CD4-positive, alpha-beta T cell (primary cell): ENCODE results near the gene STK32C. TPM values are rescaled to one million over a fixed set of nuclear protein-coding genes. Genes with fewer than 3 reads are reported as not detected.

ENCODE experiments used
- ATAC-seq: fragments of 200-7000 bp; cut with Tn5 transposase; one replicate; pipeline ENCODE4 v1.10.0; 2022; ENCODE audit warnings: mild to moderate bottlenecking; ENCODE audit not compliant: poor library complexity
- CTCF ChIA-PET: fragments of 350-600 bp; sonication (Branson Sonifier 250); formaldehyde crosslinking; loops from one replicate; lab custom pipeline; 2021; ENCODE audit warnings: antibody characterized with exemption, inconsistent platforms; lab: Charles Lee
- POLR2A ChIA-PET: fragments of 350-600 bp; sonication (Branson Sonifier 250); formaldehyde crosslinking; loops from one replicate; lab custom pipeline; 2021; ENCODE audit warnings: antibody characterized with exemption, inconsistent platforms; lab: Charles Lee
- DNase-seq, 14 experiments: peaks; one replicate each; pipeline ENCODE4 v3.0.0-alpha.2; 2013 to 2020; ENCODE audit warnings: mixed read lengths in 2 of 14
- H3K27ac ChIP-seq, 2 donors: one replicate each; pipeline versions ENCODE4 v1.5.1 to v1.7.0; 2013; ENCODE audit warnings: low read length in 2 of 2, low read depth in 1 of 2, mild to moderate bottlenecking in 1 of 2
- H3K27me3 ChIP-seq, 2 experiments: 1 replicate in 1 of 2; 2 replicates in 1 of 2; pipeline versions ENCODE4 v1.6.1 to v1.7.0; 2013; ENCODE audit warnings: low read length in 2 of 2, control low read depth in 1 of 2, mild to moderate bottlenecking in 1 of 2, moderate library complexity in 1 of 2; ENCODE audit not compliant: insufficient read depth in 2 of 2, control insufficient read depth in 1 of 2
- H3K36me3 ChIP-seq: one replicate; pipeline ENCODE4 v1.6.1; 2013; ENCODE audit warnings: low read length, control low read depth; ENCODE audit not compliant: insufficient read depth
- H3K4me1 ChIP-seq: one replicate; pipeline ENCODE4 v1.6.1; 2013; ENCODE audit warnings: low read length, control low read depth; ENCODE audit not compliant: insufficient read depth
- H3K4me3 ChIP-seq: one replicate; pipeline ENCODE4 v1.5.1; 2013; ENCODE audit warnings: mild to moderate bottlenecking, low read length, moderate library complexity
- H3K9me3 ChIP-seq, 2 experiments: 1 replicate in 1 of 2; 2 replicates in 1 of 2; pipeline versions ENCODE4 v1.6.1 to v1.7.0; 2013; ENCODE audit warnings: low read length in 2 of 2, mild to moderate bottlenecking in 2 of 2, control low read depth in 1 of 2, moderate library complexity in 1 of 2; ENCODE audit not compliant: control insufficient read depth in 1 of 2, insufficient read depth in 1 of 2
- H3K27ac Mint-ChIP-seq: one replicate; pipeline ENCODE4 v1.8.0; 2020; ENCODE audit warnings: mixed read lengths
- H3K27me3 Mint-ChIP-seq: one replicate; pipeline ENCODE4 v1.8.0; 2021; ENCODE audit warnings: mixed read lengths
- H3K36me3 Mint-ChIP-seq: one replicate; pipeline ENCODE4 v1.8.0; 2021; ENCODE audit warnings: low read depth, mixed read lengths
- H3K4me1 Mint-ChIP-seq: one replicate; pipeline ENCODE4 v1.8.0; 2021; ENCODE audit warnings: low read depth, mixed read lengths
- H3K4me3 Mint-ChIP-seq: one replicate; pipeline ENCODE4 v1.8.0; 2020; ENCODE audit warnings: mild to moderate bottlenecking, mixed read lengths
- H3K9me3 Mint-ChIP-seq: one replicate; pipeline ENCODE4 v1.8.0; 2020; ENCODE audit warnings: mixed read lengths
- intact Hi-C, 2 experiments: fragments of 100-400 bp; cut with DNase I in 1 of 2; cut with micrococcal nuclease in 1 of 2; formaldehyde crosslinking; loops; one replicate each; pipeline versions ENCODE4 v1.15.1 to v1.9.0; 2023 to 2025; cut with DNase I, micrococcal nuclease
- total RNA-seq, 174 experiments: library from RNA in 2 of 174; stranded (reverse) in 2 of 174; gene quantifications; one replicate each; pipeline ENCODE4 v1.2.3 and lab custom pipeline; 2021 to 2026
- TF ChIP-seq, protein P1 (sequence below): fragments of 200-600 bp; IDR thresholded peaks from one replicate; pipeline ENCODE4 v1.8.0; 2022; ENCODE audit warnings: antibody characterized with exemption, mild to moderate bottlenecking

STK32C gene
- total RNA-seq, 2 experiments from 2014 or later = 4.9 to 5.2 TPM

DNA sequence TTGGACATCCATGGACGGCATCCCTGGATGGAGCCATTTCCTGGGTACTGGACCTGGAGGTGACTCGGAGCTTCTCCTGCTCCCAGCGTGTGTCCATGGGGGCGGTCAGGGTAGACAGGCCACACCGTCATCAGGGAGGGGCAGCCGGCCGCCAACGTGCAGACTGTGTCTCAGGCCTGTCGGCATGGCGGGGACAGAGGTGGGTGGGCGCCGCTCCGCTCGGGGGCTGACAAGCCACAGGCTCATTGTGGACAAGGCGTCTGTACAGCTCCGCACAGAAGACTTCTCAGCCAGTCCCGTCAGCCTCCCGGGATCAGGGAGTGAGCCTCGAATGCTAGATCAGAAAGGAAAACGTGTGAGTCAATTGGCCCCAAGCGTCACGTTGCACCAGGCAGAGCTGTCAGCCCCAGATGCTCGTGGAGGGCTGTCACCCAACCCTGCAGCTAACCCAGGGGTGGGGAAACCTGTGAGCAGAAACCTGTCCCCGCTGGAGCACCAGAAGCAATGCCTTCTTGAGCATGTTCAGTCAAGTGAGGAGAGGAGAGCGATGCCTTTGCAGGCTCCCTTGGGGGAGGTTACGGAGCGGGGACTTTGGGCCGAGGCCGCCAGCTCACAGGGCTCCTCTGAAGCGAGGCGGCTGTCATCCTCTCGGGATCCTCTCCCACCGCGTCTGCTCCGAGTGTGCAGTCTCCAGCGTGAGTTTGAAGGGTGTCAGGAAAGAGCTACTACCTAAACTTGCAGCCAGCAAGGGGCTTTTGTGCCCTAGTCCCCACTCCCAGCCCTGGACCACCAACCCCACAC lies 137.0 kb downstream of the STK32C start:
- Histone ChIP-seq H3K4me3 (no peak overlapping the region), H3K36me3 (no peaks in the 10 kb centered on the region), H3K9me3 (no peaks in the 10 kb centered on the region), H3K27ac (no peak overlapping the region), H3K27me3 (no peaks in the 10 kb centered on the region), H3K4me1 (peaks cover 3% of the 10 kb centered on the region)
- H3K27ac Mint-ChIP-seq = no peak overlapping the region
- no peaks in the 10 kb centered on the region for H3K36me3 Mint-ChIP-seq
- TF ChIP-seq, protein P1, sequence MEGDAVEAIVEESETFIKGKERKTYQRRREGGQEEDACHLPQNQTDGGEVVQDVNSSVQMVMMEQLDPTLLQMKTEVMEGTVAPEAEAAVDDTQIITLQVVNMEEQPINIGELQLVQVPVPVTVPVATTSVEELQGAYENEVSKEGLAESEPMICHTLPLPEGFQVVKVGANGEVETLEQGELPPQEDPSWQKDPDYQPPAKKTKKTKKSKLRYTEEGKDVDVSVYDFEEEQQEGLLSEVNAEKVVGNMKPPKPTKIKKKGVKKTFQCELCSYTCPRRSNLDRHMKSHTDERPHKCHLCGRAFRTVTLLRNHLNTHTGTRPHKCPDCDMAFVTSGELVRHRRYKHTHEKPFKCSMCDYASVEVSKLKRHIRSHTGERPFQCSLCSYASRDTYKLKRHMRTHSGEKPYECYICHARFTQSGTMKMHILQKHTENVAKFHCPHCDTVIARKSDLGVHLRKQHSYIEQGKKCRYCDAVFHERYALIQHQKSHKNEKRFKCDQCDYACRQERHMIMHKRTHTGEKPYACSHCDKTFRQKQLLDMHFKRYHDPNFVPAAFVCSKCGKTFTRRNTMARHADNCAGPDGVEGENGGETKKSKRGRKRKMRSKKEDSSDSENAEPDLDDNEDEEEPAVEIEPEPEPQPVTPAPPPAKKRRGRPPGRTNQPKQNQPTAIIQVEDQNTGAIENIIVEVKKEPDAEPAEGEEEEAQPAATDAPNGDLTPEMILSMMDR = no peak
- no peak overlapping the region for H3K4me3 Mint-ChIP-seq
- ChIA-PET POLR2A (no interaction called here), CTCF (no interaction called here)
- no peak for DNase-seq
- ATAC-seq = no peak
- H3K27me3 Mint-ChIP-seq = peaks cover 13% of the 10 kb centered on the region
- H3K4me1 Mint-ChIP-seq = peaks cover 8% of the 10 kb centered on the region
- H3K9me3 Mint-ChIP-seq = no peaks in the 10 kb centered on the region
- intact Hi-C loops = no loop called here

DNA sequence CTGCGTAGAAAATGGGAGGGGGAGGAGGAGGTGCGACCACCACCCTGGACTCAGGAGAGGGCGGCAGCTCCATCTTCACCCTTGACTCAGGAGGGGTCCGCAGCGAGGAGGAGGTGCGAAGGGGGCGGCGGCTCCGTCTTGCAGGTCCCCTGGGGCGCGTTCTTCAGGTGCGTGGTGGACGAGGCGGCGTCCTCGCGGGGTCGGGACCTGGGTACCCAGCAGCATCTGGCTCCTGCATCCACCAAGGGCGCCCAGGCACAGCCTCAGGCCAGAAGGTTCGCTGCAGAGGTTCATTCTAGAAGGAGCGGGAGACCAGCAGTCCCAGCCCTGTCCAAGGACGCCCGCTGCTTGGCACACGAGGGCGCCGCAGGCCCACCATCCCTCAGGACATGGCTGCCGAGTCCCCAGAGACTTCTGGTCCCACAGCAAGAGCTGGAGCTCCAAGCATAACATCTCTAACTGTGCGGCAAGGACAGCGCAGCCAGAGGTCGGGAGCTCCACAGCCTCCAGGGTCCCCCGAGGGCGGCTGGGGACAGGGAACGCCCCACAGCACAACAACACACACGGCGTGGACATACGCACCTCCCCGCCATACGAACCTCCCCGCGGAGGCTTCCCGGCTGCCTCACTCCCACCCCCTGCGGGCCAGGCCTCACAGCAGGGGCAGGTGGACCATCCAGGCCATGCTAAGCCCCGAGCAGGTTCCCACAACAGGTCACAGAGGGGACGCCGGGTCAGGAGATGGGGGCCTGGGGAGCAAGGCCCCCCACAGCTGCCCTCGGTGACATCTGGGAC lies 137.8 kb downstream of the STK32C start:
- Histone ChIP-seq H3K27ac (no peak overlapping the region), H3K9me3 (no peaks in the 10 kb centered on the region), H3K4me3 (no peak overlapping the region), H3K36me3 (no peaks in the 10 kb centered on the region), H3K4me1 (peaks cover 3% of the 10 kb centered on the region), H3K27me3 (no peaks in the 10 kb centered on the region)
- no peak overlapping the region for H3K4me3 Mint-ChIP-seq
- TF ChIP-seq, protein P1 = no peak
- H3K27ac Mint-ChIP-seq = no peak overlapping the region
- no peak for ATAC-seq
- intact Hi-C loops = no loop called here
- no peak for DNase-seq
- POLR2A ChIA-PET = no interaction called here
- no peaks in the 10 kb centered on the region for H3K9me3 Mint-ChIP-seq
- CTCF ChIA-PET = no interaction called here
- no peaks in the 10 kb centered on the region for H3K36me3 Mint-ChIP-seq
- H3K27me3 Mint-ChIP-seq = peaks cover 12% of the 10 kb centered on the region
- peaks cover 8% of the 10 kb centered on the region for H3K4me1 Mint-ChIP-seq

DNA sequence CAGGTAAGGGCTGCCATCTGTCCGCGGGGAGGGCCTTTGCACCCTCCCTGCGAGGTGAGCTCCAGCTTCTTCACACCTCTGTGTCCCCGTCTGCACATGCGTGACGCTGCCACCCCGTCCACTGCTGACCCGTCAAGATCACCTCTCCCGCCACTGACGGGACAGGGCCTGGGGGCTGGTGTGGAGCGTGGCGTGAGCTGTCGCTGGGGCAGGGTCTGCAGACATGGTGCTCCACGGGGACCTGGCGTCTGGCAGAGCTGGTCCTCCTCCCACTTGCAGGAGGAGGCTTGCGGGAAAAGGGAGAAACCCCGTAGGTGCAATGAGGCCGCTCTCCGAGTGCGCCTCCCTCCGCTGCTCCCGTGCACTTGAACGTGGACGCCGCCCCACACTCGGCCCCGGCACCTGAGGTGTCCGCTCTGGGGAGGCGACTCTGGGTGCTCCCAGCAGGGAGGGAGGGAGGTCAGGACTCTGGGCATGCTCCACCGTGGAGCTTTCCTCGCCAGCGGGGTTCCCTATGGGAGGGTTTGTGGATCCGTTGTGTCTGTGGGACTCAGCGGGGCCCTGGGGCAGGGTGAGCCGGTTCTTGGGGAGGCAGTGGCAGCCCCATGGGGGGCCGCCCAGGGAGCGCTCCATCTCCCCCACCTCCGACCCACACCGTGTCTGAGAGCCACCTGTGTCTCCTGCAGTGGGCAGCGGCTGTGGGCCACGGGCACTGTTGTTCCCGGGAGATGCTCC lies 138.6 kb downstream of the STK32C start:
- TF ChIP-seq, protein P1 = no peak
- Histone ChIP-seq H3K9me3 (no peaks in the 10 kb centered on the region), H3K27ac (no peak overlapping the region), H3K4me1 (peaks cover 3% of the 10 kb centered on the region), H3K4me3 (no peak overlapping the region), H3K27me3 (no peaks in the 10 kb centered on the region), H3K36me3 (no peaks in the 10 kb centered on the region)
- Mint-ChIP-seq H3K9me3 (no peaks in the 10 kb centered on the region), H3K27ac (no peak overlapping the region), H3K27me3 (peaks cover 8% of the 10 kb centered on the region), H3K4me1 (peaks cover 9% of the 10 kb centered on the region), H3K36me3 (no peaks in the 10 kb centered on the region), H3K4me3 (no peak overlapping the region)
- ChIA-PET CTCF (no interaction called here), POLR2A (no interaction called here)
- no peak for DNase-seq
- intact Hi-C loops = no loop called here
- no peak for ATAC-seq
